KMS-11 (cell line): ENCODE measurements around the gene XIST.
"Not testable (repeated sequence)": the region's sequence is repeated elsewhere in the genome, so short reads cannot be mapped to it uniquely, and the experiment has no call there.

Experiments used
- H2AFZ ChIP-seq: fragments of 200-600 bp; sonication (generic); 2 replicates; pipeline ENCODE4 v1.6.1; 2016; ENCODE audit warnings: antibody characterized with exemption, mixed run types, low read depth
- H3K27ac ChIP-seq: fragments of 200-600 bp; sonication (generic); 2 replicates; pipeline ENCODE4 v1.6.1; 2016; ENCODE audit warnings: mild to moderate bottlenecking, mixed run types
- H3K27me3 ChIP-seq: fragments of 200-600 bp; sonication (generic); 2 replicates; pipeline ENCODE4 v1.6.1; 2017; ENCODE audit warnings: mild to moderate bottlenecking, low read depth, mixed run types, moderate library complexity; ENCODE audit not compliant: insufficient read depth
- H3K36me3 ChIP-seq: fragments of 200-600 bp; sonication (generic); 2 replicates; pipeline ENCODE4 v1.6.1; 2017; ENCODE audit warnings: mild to moderate bottlenecking, mixed run types; ENCODE audit not compliant: insufficient read depth
- H3K4me1 ChIP-seq: fragments of 200-600 bp; sonication (generic); 2 replicates; pipeline ENCODE4 v1.6.1; 2016; ENCODE audit warnings: mild to moderate bottlenecking, low read depth, mixed run types; ENCODE audit not compliant: poor library complexity, severe bottlenecking
- H3K4me2 ChIP-seq: fragments of 200-600 bp; sonication (generic); 2 replicates; pipeline ENCODE4 v1.7.0; 2016; ENCODE audit warnings: mild to moderate bottlenecking, mixed run types
- H3K4me3 ChIP-seq: fragments of 200-600 bp; sonication (generic); IDR thresholded peaks from 2 replicates; pipeline ENCODE4 v1.6.1; 2017; ENCODE audit warnings: low read depth, low read length, mixed read lengths; ENCODE audit not compliant: insufficient read depth
- H3K79me2 ChIP-seq: fragments of 200-600 bp; sonication (generic); 2 replicates; pipeline ENCODE4 v1.6.1; 2016; ENCODE audit warnings: low read depth, mixed run types; ENCODE audit not compliant: insufficient read depth
- H3K9ac ChIP-seq: fragments of 200-600 bp; sonication (generic); 2 replicates; pipeline ENCODE4 v1.6.1; 2016; ENCODE audit warnings: mild to moderate bottlenecking, mixed run types
- H4K20me1 ChIP-seq: fragments of 200-600 bp; sonication (generic); 2 replicates; pipeline ENCODE4 v1.6.1; 2016; ENCODE audit warnings: mild to moderate bottlenecking, mixed run types; ENCODE audit not compliant: insufficient read depth
- TF ChIP-seq, protein P1 (sequence below): fragments of 200-600 bp; sonication (generic); conservative IDR thresholded peaks from 2 replicates; pipeline ENCODE4 v1.6.1; 2017; ENCODE audit warnings: low read depth, mild to moderate bottlenecking, antibody characterized with exemption, low read length, moderate library complexity, mixed read lengths

The XIST gene

GRCh38 chrX:73812256-73812655 lies 40.3 kb downstream of the XIST start:
- no peak overlapping the region for H2AFZ ChIP-seq
- H3K27ac ChIP-seq, result no peak overlapping the region
- H3K4me3 ChIP-seq, result no peak overlapping the region
- H3K27me3 ChIP-seq, result no peaks in the 10 kb centered on the region
- H3K4me2 ChIP-seq, result no peak overlapping the region
- no peaks in the 10 kb centered on the region for H3K4me1 ChIP-seq
- no peaks in the 10 kb centered on the region for H3K36me3 ChIP-seq
- TF ChIP-seq, protein P1, sequence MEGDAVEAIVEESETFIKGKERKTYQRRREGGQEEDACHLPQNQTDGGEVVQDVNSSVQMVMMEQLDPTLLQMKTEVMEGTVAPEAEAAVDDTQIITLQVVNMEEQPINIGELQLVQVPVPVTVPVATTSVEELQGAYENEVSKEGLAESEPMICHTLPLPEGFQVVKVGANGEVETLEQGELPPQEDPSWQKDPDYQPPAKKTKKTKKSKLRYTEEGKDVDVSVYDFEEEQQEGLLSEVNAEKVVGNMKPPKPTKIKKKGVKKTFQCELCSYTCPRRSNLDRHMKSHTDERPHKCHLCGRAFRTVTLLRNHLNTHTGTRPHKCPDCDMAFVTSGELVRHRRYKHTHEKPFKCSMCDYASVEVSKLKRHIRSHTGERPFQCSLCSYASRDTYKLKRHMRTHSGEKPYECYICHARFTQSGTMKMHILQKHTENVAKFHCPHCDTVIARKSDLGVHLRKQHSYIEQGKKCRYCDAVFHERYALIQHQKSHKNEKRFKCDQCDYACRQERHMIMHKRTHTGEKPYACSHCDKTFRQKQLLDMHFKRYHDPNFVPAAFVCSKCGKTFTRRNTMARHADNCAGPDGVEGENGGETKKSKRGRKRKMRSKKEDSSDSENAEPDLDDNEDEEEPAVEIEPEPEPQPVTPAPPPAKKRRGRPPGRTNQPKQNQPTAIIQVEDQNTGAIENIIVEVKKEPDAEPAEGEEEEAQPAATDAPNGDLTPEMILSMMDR, result no peak
- no peaks in the 10 kb centered on the region for H3K79me2 ChIP-seq
- H4K20me1 ChIP-seq, result no peaks in the 10 kb centered on the region
- H3K9ac ChIP-seq, result no peak overlapping the region

GRCh38 chrX:73804109-73804508 lies 48.4 kb downstream of the XIST start:
- H3K4me3 ChIP-seq, H3K4me2 ChIP-seq, H3K36me3 ChIP-seq, H4K20me1 ChIP-seq, H3K27ac ChIP-seq, H3K27me3 ChIP-seq, H2AFZ ChIP-seq, H3K9ac ChIP-seq, H3K79me2 ChIP-seq, H3K4me1 ChIP-seq: not testable (repeated sequence)

DNA sequence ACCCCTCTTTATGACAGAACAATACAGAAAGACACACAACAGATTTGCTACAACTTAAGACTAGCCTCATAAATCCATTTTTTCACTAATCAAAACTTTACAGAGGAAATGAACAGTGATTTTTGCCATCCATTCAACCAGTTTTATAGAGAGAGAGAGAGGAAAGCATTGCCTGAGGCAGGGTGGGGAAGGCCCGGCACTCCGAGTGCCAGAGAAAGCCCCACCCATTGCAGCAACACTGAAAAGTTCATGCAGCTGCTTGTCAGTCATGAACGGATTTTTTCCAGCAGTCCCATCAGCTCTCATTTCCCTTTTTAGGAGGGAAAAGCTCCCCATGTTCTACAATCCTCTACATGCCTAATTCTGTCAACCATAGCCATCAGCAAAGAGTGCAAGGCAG lies 52.6 kb downstream of the XIST start:
- no peaks in the 10 kb centered on the region for H3K27me3 ChIP-seq
- TF ChIP-seq, protein P1, result no peak
- no peak overlapping the region for H3K4me2 ChIP-seq
- no peaks in the 10 kb centered on the region for H3K36me3 ChIP-seq
- H2AFZ ChIP-seq, result no peak overlapping the region
- no peak overlapping the region for H3K27ac ChIP-seq
- H3K79me2 ChIP-seq, result no peaks in the 10 kb centered on the region
- no peak overlapping the region for H3K4me3 ChIP-seq
- no peak overlapping the region for H3K9ac ChIP-seq
- no peaks in the 10 kb centered on the region for H4K20me1 ChIP-seq
- H3K4me1 ChIP-seq, result no peaks in the 10 kb centered on the region

DNA sequence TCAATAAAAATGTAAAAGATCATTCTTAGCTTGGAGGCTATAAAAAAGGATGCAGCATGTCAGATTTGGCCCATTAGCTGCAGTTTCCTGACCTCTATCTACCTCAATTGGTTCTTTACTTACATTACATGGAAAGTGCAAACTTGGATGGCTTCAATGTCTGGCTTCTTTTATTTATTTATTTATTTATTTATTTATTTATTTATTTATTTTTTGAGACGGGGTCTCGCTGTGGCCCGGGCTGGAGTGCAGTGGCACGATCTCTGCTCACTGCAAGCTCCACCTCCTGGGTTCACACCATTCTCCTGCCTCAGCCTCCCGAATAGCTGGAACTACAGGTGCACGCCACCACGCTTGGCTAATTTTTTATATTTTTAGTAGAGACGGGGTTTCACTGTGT lies 60.0 kb downstream of the XIST start:
- H3K4me3 ChIP-seq, H3K27me3 ChIP-seq, H3K9ac ChIP-seq, H3K4me2 ChIP-seq, H2AFZ ChIP-seq, H3K27ac ChIP-seq, H4K20me1 ChIP-seq, H3K79me2 ChIP-seq, H3K4me1 ChIP-seq, H3K36me3 ChIP-seq: not testable (repeated sequence)

- Histone ChIP-seq H2AFZ (no peak overlapping the region), H3K79me2 (no peaks in the 10 kb centered on the region), H3K27me3 (no peaks in the 10 kb centered on the region), H3K4me1 (no peaks in the 10 kb centered on the region), H3K9ac (no peak overlapping the region), H3K36me3 (no peaks in the 10 kb centered on the region), H3K4me3 (no peak overlapping the region), H4K20me1 (no peaks in the 10 kb centered on the region), H3K27ac (no peak overlapping the region), H3K4me2 (no peak overlapping the region)
- TF ChIP-seq, protein P1, result no peak
These were observed 67.0 kb downstream of the XIST start for GRCh38 chrX:73785493-73785892.
